Measurements from ENCODE around the gene STAM2.

The STAM2 gene

GRCh38 chr2:152071092-152071491, 104.5 kb downstream of the STAM2 start:
- DNase-seq (ENCODE audit: low spot score): no peak

DNA sequence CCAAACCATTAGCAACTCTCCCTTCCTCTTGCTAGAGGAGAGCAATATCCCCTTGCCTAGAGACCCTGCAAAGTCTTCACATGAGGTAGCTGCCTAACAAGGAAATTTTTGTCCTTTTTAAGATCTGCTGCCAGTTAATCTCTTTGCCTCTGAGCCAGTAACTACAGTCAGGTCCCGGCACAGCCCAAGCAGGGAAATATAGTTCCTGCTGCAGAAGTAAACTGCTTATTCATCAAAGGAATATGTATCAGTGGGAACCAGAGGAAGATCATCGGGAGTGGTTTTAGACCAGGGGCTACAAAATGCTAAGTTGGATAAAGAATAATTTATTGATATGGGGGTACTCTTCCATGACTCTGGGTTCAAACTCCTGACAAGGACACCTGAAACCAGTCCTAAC, 107.3 kb downstream of the STAM2 start:
- no peak for DNase-seq (ENCODE audit: low spot score)

DNA sequence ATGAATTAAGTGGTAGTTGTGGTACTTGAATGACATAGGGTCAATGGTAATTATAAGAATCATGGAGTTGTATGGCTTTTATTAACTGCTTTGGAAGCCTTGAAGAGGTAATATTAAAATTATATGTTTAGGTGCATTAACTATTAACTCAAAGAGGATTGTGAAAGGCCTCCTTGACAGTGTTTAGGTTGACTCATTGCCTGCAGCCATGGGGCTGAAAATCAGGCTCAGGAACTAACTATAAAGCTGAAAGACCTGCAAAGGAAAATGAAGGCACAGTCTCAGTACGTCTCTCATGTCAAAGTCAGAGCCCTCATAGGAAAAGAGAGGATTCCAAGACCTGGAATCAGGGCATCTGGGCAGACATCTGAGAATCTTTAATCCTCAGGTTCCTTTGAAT, 107.7 kb downstream of the STAM2 start:
- no peak for DNase-seq (ENCODE audit: low spot score)

Data from RKO (cell line).